H1 (cell line): ENCODE results near the gene GSTCD. TPM values are rescaled to one million over a fixed set of nuclear protein-coding genes. Genes with fewer than 3 reads are reported as not detected.

Experiments
- CTCF ChIA-PET: fragments of 300-600 bp; sonication (Branson Sonifier 250); formaldehyde crosslinking; loops from one replicate; lab custom pipeline; 2021; ENCODE audit not compliant: partially characterized antibody; lab: Charles Lee
- POLR2A ChIA-PET: fragments of 300-600 bp; sonication (Branson Sonifier 250); formaldehyde crosslinking; loops from one replicate; lab custom pipeline; 2021; ENCODE audit warnings: inconsistent platforms; ENCODE audit not compliant: partially characterized antibody; lab: Charles Lee
- DNase-seq, 2 experiments: peaks; one replicate each; pipeline versions ENCODE4 v3.0.0 to v3.0.0-alpha.2; 2010 to 2022; ENCODE audit warnings: low spot score in 2 of 2, low read depth in 1 of 2, mixed read lengths in 1 of 2
- FAIRE-seq: peaks from 2 replicates; lab custom pipeline; 2011; peaks lifted over from hg19 to GRCh38; lab: Jason Lieb, UNC
- H2AFZ ChIP-seq: 2 replicates; pipeline ENCODE4 v1.8.1; 2012; ENCODE audit warnings: low read length, inconsistent platforms
- H2AK5ac ChIP-seq: 2 replicates; pipeline ENCODE4 v1.6.1; 2013; ENCODE audit warnings: low read depth, low read length
- H2BK120ac ChIP-seq: replicated peaks from 2 replicates; pipeline ENCODE3; 2013; ENCODE audit warnings: low read depth, low read length, inconsistent platforms
- H2BK12ac ChIP-seq: 2 replicates; pipeline ENCODE4 v1.6.1; 2013; ENCODE audit warnings: low read depth, low read length
- H2BK15ac ChIP-seq: 2 replicates; pipeline ENCODE4 v1.6.1; 2013; ENCODE audit warnings: low read length
- H2BK20ac ChIP-seq: 2 replicates; pipeline ENCODE4 v1.6.1; 2013; ENCODE audit warnings: low read length
- H2BK5ac ChIP-seq: 2 replicates; pipeline ENCODE4 v1.6.1; 2013; ENCODE audit warnings: low read depth, low read length
- H3K14ac ChIP-seq: 2 replicates; pipeline ENCODE4 v1.6.1; 2013; ENCODE audit warnings: inconsistent platforms; ENCODE audit not compliant: insufficient read length
- H3K18ac ChIP-seq: 2 replicates; pipeline ENCODE4 v1.6.1; 2013; ENCODE audit warnings: low read length; ENCODE audit errors: extremely low read depth
- H3K23ac ChIP-seq: 2 replicates; pipeline ENCODE4 v1.6.1; 2013; ENCODE audit warnings: inconsistent platforms; ENCODE audit not compliant: insufficient read length
- H3K23me2 ChIP-seq: 2 replicates; pipeline ENCODE4 v1.6.1; 2013; ENCODE audit warnings: low read depth, low read length
- H3K27ac ChIP-seq: 2 replicates; pipeline ENCODE4 v1.6.1; 2011; ENCODE audit warnings: low read depth, low read length, inconsistent platforms
- H3K27me3 ChIP-seq, 4 experiments: replicated peaks in 1 of 4; 1 replicate in 1 of 4; 2 replicates in 3 of 4; pipeline versions ENCODE4 v1.6.1 to v1.8.1; 2011 to 2013; ENCODE audit warnings: low read length in 3 of 4, mild to moderate bottlenecking in 3 of 4, inconsistent platforms in 2 of 4, mixed read lengths in 2 of 4, moderate library complexity in 1 of 4; ENCODE audit not compliant: control insufficient read depth in 3 of 4, insufficient read depth in 3 of 4; ENCODE audit errors: extremely low read depth in 1 of 4
- H3K36me3 ChIP-seq, 4 experiments: 2 replicates each; pipeline versions ENCODE4 v1.6.1 to v1.8.1; 2011 to 2013; ENCODE audit warnings: mild to moderate bottlenecking in 4 of 4, low read length in 3 of 4, moderate library complexity in 2 of 4, control low read depth in 1 of 4, inconsistent platforms in 1 of 4; ENCODE audit not compliant: insufficient read depth in 4 of 4, control insufficient read depth in 2 of 4
- H3K4ac ChIP-seq: replicated peaks from 2 replicates; pipeline ENCODE3; 2013; ENCODE audit warnings: low read length, low read depth, mixed read lengths, inconsistent platforms; ENCODE audit not compliant: insufficient read length
- H3K4me1 ChIP-seq, 4 experiments: replicated peaks in 1 of 4; 1 replicate in 1 of 4; 2 replicates in 3 of 4; pipeline versions ENCODE4 v1.6.1 to v1.8.1; 2011 to 2013; ENCODE audit warnings: low read length in 3 of 4, inconsistent platforms in 2 of 4, mixed read lengths in 1 of 4; ENCODE audit not compliant: insufficient read depth in 4 of 4, control insufficient read depth in 3 of 4
- H3K4me2 ChIP-seq, 2 experiments: 2 replicates each; pipeline versions ENCODE4 v1.6.1 to v1.8.1; 2011 to 2013; ENCODE audit warnings: low read depth in 2 of 2, low read length in 2 of 2, control low read depth in 1 of 2, inconsistent platforms in 1 of 2, mild to moderate bottlenecking in 1 of 2; ENCODE audit not compliant: insufficient read depth in 1 of 2
- H3K4me3 ChIP-seq, 4 experiments: fragments of 200-600, 300-600 bp in 1 of 4; sonication (generic), shearing (Covaris generic), sonication (Bioruptor Twin) in 1 of 4; 2 replicates each; pipeline versions ENCODE4 v1.5.1 to v1.8.1; 2011 to 2016; ENCODE audit warnings: low read length in 4 of 4, low read depth in 3 of 4, control low read depth in 2 of 4, inconsistent platforms in 2 of 4, mild to moderate bottlenecking in 2 of 4, mixed read lengths in 1 of 4, moderate library complexity in 1 of 4; ENCODE audit not compliant: insufficient read depth in 2 of 4; ENCODE audit errors: extremely low read depth in 1 of 4
- H3K56ac ChIP-seq: replicated peaks from 2 replicates; pipeline ENCODE3; 2013; ENCODE audit warnings: low read depth, mild to moderate bottlenecking, mixed read lengths, low read length, inconsistent platforms; ENCODE audit not compliant: insufficient read length
- H3K79me1 ChIP-seq: 2 replicates; pipeline ENCODE4 v1.6.1; 2013; ENCODE audit warnings: low read depth, low read length, control low read depth
- H3K79me2 ChIP-seq, 2 experiments: 2 replicates each; pipeline versions ENCODE4 v1.6.1 to v1.8.1; 2012 to 2013; ENCODE audit warnings: low read length in 2 of 2, mild to moderate bottlenecking in 2 of 2, inconsistent platforms in 1 of 2; ENCODE audit not compliant: insufficient read depth in 2 of 2, control insufficient read depth in 1 of 2
- H3K9ac ChIP-seq, 4 experiments: replicated peaks in 1 of 4; 1 replicate in 1 of 4; 2 replicates in 3 of 4; pipeline versions ENCODE4 v1.6.1 to v1.8.1; 2011 to 2013; ENCODE audit warnings: low read depth in 3 of 4, low read length in 3 of 4, control low read depth in 2 of 4, mild to moderate bottlenecking in 2 of 4, moderate library complexity in 2 of 4, inconsistent platforms in 1 of 4; ENCODE audit errors: extremely low read depth in 1 of 4
- H3K9me3 ChIP-seq, 2 experiments: 2 replicates each; pipeline versions ENCODE4 v1.6.1 to v1.8.1; 2012 to 2013; ENCODE audit warnings: mild to moderate bottlenecking in 2 of 2, moderate library complexity in 2 of 2, control low read depth in 1 of 2, inconsistent platforms in 1 of 2, low read depth in 1 of 2, low read length in 1 of 2, mixed read lengths in 1 of 2; ENCODE audit not compliant: insufficient read depth in 2 of 2
- H4K20me1 ChIP-seq, 2 experiments: replicated peaks in 1 of 2; 2 replicates each; pipeline versions ENCODE3 to v1.8.1; 2011 to 2013; ENCODE audit warnings: inconsistent platforms in 2 of 2, low read length in 2 of 2, mild to moderate bottlenecking in 1 of 2; ENCODE audit not compliant: insufficient read depth in 2 of 2, control insufficient read depth in 1 of 2
- H4K5ac ChIP-seq: 2 replicates; pipeline ENCODE4 v1.6.1; 2013; ENCODE audit warnings: low read length, low read depth, mixed read lengths, inconsistent platforms; ENCODE audit not compliant: insufficient read length
- H4K8ac ChIP-seq: 2 replicates; pipeline ENCODE4 v1.8.0; 2013; ENCODE audit warnings: mild to moderate bottlenecking, moderate library complexity, low read length, inconsistent platforms; ENCODE audit not compliant: insufficient read depth; ENCODE audit errors: extremely low read depth
- H4K91ac ChIP-seq: replicated peaks from 2 replicates; pipeline ENCODE3; 2013; ENCODE audit warnings: low read length, mixed read lengths, inconsistent platforms; ENCODE audit not compliant: insufficient read length
- BCL11A ChIP-seq, 2 experiments: IDR thresholded peaks; one replicate each; pipeline ENCODE4 v1.6.1; 2011; ENCODE audit warnings: low read depth in 2 of 2, low read length in 2 of 2, mild to moderate bottlenecking in 2 of 2
- EP300 ChIP-seq, 2 experiments: IDR thresholded peaks; 1 replicate in 1 of 2; 2 replicates in 1 of 2; pipeline ENCODE4 v1.6.1; 2011 to 2012; ENCODE audit warnings: low read depth in 2 of 2, low read length in 2 of 2, mild to moderate bottlenecking in 2 of 2, borderline replicate concordance in 1 of 2, inconsistent platforms in 1 of 2, moderate library complexity in 1 of 2
- KDM5A ChIP-seq: fragments of 200-600 bp; IDR thresholded peaks from 2 replicates; pipeline ENCODE4 v1.7.1; 2012; ENCODE audit warnings: mild to moderate bottlenecking, low read length, inconsistent platforms, mixed read lengths
- RAD21 ChIP-seq, 2 experiments: IDR thresholded peaks in 1 of 2; conservative IDR thresholded peaks in 1 of 2; 2 replicates each; pipeline ENCODE4 v1.6.1; 2011; ENCODE audit warnings: low read depth in 2 of 2, low read length in 2 of 2, improper control_type of control experiment in 1 of 2, inconsistent platforms in 1 of 2, mild to moderate bottlenecking in 1 of 2, moderate library complexity in 1 of 2
- RFX5 ChIP-seq: IDR thresholded peaks from 2 replicates; pipeline ENCODE4 v1.6.1; 2011; ENCODE audit warnings: low read depth, low read length, improper control_type of control experiment, borderline replicate concordance
- SP4 ChIP-seq: IDR thresholded peaks from 2 replicates; pipeline ENCODE4 v1.6.1; 2012; ENCODE audit warnings: low read length, inconsistent platforms
- TAF7 ChIP-seq: optimal IDR thresholded peaks from 2 replicates; pipeline ENCODE3; 2011; ENCODE audit warnings: low read depth, mild to moderate bottlenecking, inconsistent platforms, low read length, moderate library complexity, borderline replicate concordance
- WGBS, 2 experiments: shearing (Covaris generic) in 1 of 2; methylation state at CpG; one replicate each; pipeline versions ENCODE4 v1.1.6 to v1.1.7; 2013 to 2015; ENCODE audit warnings: low lambda C conversion rate in 2 of 2, mixed read lengths in 2 of 2, inconsistent platforms in 1 of 2, low coverage in 1 of 2, missing lambda C conversion rate in 1 of 2; ENCODE audit not compliant: insufficient replicate concordance in 2 of 2, insufficient coverage in 1 of 2, insufficient read length in 1 of 2; ENCODE audit errors: extremely low coverage in 1 of 2, missing lambda C conversion rate in 1 of 2; 5-methylcytosine and 5-hydroxymethylcytosine counted together
- polyA plus RNA-seq, 7 experiments: library from polyadenylated mRNA; depleted of rRNA in 3 of 7; stranded (reverse) in 5 of 7; unstranded in 2 of 7; fragments of >200 nt in 5 of 7; fragments of 200-250 nt in 2 of 7; gene quantifications; 1 replicate in 5 of 7; 2 replicates in 1 of 7; 4 replicates in 1 of 7; pipeline versions ENCODE4 v1.2.1 to v1.2.3, GENCODE V29; 2011 to 2013; ENCODE audit warnings: missing spikeins in 2 of 7, mixed read lengths in 2 of 7
- total RNA-seq: library from RNA; stranded (reverse); fragmentation: NEBNext Ultra II Directional; extraction: Animal tissue kit (Norgen Biotek cat#: 25700); gene quantifications from 2 replicates; pipeline ENCODE4 v1.2.1, GENCODE V29; 2021
- TF ChIP-seq, protein P1 (sequence below): IDR thresholded peaks from 2 replicates; pipeline ENCODE4 v1.6.1; 2012; ENCODE audit warnings: low read length, inconsistent platforms
- TF ChIP-seq, protein P2 (sequence below): IDR thresholded peaks from 2 replicates; pipeline ENCODE4 v1.6.1; 2012; ENCODE audit warnings: inconsistent platforms
- TF ChIP-seq, protein P3 (sequence below): IDR thresholded peaks from 2 replicates; pipeline ENCODE4 v1.6.1; 2011; ENCODE audit warnings: low read depth, mild to moderate bottlenecking, low read length; ENCODE audit not compliant: insufficient read depth

GSTCD gene
- total and polyA plus RNA-seq, 2 of the 8 experiments (the other 6 are each of a cell fraction or from before 2014, with no cell fraction given): 8.5 to 24.6 TPM

DNA sequence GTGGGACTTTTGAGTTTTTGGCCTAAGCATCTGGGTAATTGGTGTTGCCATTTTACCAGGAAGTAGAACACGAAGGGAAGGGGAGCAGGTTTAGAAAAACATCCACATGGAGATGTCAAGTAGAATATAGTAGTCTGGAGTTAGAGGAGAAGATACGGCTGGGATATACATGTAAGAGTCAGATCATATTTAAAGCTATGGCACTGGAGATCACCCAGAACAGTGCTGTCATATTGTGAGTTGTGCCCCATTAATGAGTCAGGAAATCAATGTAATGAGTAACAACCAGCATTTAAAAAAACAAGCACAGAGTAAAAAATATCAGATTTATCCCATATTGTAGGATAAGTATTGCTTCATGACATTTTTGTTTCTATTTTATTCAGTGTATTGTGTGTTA lies 4.2 kb downstream of the GSTCD start:
- no peak overlapping the region for H3K4me2 ChIP-seq
- DNase-seq (no peak), FAIRE-seq (no peak)
- H3K4ac ChIP-seq: no peak overlapping the region
- H3K79me1 ChIP-seq: 0 out of 2 replicates have a peak, but pooled peaks cover 3% of the 10 kb centered on the region
- no peak overlapping the region for H4K91ac ChIP-seq
- H4K5ac ChIP-seq: no peak overlapping the region
- no peak overlapping the region for H3K18ac ChIP-seq
- H2BK5ac ChIP-seq: no peak overlapping the region
- no peak overlapping the region for H2BK120ac ChIP-seq
- no peak overlapping the region for H2AK5ac ChIP-seq
- WGBS, 2 experiments: 94% methylated on average over 2 of the region's 2 CpGs; no CpG with 5 or more reads in 1 of the 2 experiments
- peaks cover 0 to 6% of the 10 kb centered on the region in 2 experiments for H4K20me1 ChIP-seq
- H2BK20ac ChIP-seq: no peak overlapping the region
- no peak overlapping the region for H3K56ac ChIP-seq
- H3K23ac ChIP-seq: no peak overlapping the region
- no peak overlapping the region for H3K27ac ChIP-seq
- CTCF ChIA-PET: no interaction called here
- H3K4me1 ChIP-seq: 0 out of 7 replicates have a peak, but pooled peaks cover 0 to 2% (median 0%) of the 10 kb centered on the region in 4 experiments
- H3K79me2 ChIP-seq: peaks cover 0 to 68% of the 10 kb centered on the region in 2 experiments; a peak in 3 of 4 replicates
- no peak overlapping the region for H3K14ac ChIP-seq
- H2BK15ac ChIP-seq: no peak overlapping the region
- H3K9ac ChIP-seq: no peak overlapping the region
- no peak overlapping the region for H2AFZ ChIP-seq
- H3K4me3 ChIP-seq: no peak overlapping the region
- peaks cover 0 to 2% of the 10 kb centered on the region in 2 experiments; a peak in 2 of 4 replicates for H3K9me3 ChIP-seq
- POLR2A ChIA-PET: no interaction called here
- H4K8ac ChIP-seq: no peak overlapping the region
- peaks cover 2% of the 10 kb centered on the region for H3K23me2 ChIP-seq
- H2BK12ac ChIP-seq: no peak overlapping the region
- no peaks in the 10 kb centered on the region for H3K27me3 ChIP-seq
- H3K36me3 ChIP-seq: peaks cover 0 to 2% (median 1%) of the 10 kb centered on the region in 4 experiments; a peak in 3 of 8 replicates
- TF ChIP-seq, protein P1, sequence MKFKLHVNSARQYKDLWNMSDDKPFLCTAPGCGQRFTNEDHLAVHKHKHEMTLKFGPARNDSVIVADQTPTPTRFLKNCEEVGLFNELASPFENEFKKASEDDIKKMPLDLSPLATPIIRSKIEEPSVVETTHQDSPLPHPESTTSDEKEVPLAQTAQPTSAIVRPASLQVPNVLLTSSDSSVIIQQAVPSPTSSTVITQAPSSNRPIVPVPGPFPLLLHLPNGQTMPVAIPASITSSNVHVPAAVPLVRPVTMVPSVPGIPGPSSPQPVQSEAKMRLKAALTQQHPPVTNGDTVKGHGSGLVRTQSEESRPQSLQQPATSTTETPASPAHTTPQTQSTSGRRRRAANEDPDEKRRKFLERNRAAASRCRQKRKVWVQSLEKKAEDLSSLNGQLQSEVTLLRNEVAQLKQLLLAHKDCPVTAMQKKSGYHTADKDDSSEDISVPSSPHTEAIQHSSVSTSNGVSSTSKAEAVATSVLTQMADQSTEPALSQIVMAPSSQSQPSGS: no peak
- TF ChIP-seq SP4 (no peak), EP300 (IDR thresholded peaks at IDR 0.05; ENCODE audit: borderline replicate concordance in 1 of 2, low read depth in 2 of 2, low read length in 2 of 2) (no peak), KDM5A (no peak), TAF7 (no peak), RAD21 (IDR thresholded peaks at IDR 0.05 in 1 of 2, conservative IDR thresholded peaks at IDR 0.05 in 1 of 2; ENCODE audit: low read depth in 2 of 2, low read length in 2 of 2) (no peak), BCL11A (IDR thresholded peaks at IDR 0.05; ENCODE audit: low read depth in 2 of 2, low read length in 2 of 2) (no peak), RFX5 (no peak)
- TF ChIP-seq, protein P2, sequence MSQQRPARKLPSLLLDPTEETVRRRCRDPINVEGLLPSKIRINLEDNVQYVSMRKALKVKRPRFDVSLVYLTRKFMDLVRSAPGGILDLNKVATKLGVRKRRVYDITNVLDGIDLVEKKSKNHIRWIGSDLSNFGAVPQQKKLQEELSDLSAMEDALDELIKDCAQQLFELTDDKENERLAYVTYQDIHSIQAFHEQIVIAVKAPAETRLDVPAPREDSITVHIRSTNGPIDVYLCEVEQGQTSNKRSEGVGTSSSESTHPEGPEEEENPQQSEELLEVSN: no peak
- TF ChIP-seq, protein P3, sequence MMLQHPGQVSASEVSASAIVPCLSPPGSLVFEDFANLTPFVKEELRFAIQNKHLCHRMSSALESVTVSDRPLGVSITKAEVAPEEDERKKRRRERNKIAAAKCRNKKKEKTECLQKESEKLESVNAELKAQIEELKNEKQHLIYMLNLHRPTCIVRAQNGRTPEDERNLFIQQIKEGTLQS: no peak
